Measurements from ENCODE around the gene ECPAS.
"Not testable (repeated sequence)": the region's sequence is repeated elsewhere in the genome, so short reads cannot be mapped to it uniquely, and the experiment has no call there.

The ECPAS gene

DNA sequence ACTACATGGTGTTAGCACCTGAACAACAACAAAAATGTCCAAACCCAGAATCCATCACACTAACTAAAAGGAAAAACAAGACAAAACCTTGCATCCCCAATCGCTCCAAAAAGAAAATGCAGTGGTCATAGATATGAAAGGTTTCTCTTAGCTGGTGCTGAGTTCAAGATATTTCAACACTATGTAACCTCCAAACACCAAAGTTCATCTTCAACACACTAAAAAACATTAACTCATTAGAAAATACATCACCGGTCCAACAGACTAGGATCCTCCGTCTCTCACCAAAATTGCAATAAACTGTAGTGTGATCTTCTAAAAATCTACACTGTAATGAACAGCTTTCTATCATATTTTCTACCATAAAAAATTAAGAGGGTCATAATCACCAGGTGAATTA lies 60.8 kb downstream of the ECPAS start:
- no peak for DNase-seq (ENCODE audit: low read depth)

GRCh38 chr9:111414406-111414805 lies 69.8 kb downstream of the ECPAS start:
- DNase-seq (ENCODE audit: low read depth), result no peak

- DNase-seq (ENCODE audit: low read depth), result no peak
Measured at GRCh38 chr9:111413996-111414395, 70.2 kb downstream of the ECPAS start.

DNA sequence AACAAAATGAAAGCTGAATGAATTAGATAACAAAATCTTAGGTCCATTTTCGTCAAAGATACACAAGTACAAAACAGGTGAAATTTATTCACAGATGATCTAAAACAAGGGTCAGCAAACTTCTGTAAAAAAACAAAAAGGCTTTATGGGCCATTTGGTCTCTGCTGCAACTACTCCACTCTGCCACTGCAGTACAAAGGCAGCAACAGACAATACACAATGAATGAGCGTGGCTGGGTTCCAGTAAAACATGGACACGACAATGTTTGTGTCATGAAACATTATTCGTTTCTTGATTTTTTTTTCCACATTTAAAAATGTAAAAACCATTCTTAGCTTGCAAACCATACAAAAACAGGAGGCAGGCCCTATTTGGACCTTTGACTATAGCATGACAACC lies 71.9 kb downstream of the ECPAS start:
- DNase-seq (ENCODE audit: low read depth), result no peak

GRCh38 chr9:111411266-111411665 lies 72.9 kb downstream of the ECPAS start:
- no peak for DNase-seq (ENCODE audit: low read depth)

- DNase-seq (ENCODE audit: low read depth), result no peak
Measured at GRCh38 chr9:111407813-111408212, 76.4 kb downstream of the ECPAS start.

DNA sequence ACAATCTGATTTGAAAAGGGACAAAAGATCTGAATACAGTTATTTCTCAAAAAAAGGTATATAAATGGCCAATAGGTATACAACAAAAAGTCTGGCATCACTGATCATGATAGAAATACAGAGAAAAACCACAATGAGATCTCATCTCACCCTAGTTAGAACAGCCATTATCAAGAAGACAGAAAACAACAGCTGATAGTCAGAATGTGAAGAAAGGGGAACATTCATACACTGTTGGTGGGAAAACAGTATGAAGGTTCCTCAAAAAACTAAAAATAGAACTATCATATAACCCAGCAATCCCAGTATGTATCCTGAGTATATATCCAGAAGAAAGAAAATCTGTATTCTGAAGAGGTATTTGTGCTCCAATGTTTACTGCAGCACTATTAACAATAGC lies 78.5 kb downstream of the ECPAS start:
- DNase-seq (ENCODE audit: low read depth), result no peak

DNA sequence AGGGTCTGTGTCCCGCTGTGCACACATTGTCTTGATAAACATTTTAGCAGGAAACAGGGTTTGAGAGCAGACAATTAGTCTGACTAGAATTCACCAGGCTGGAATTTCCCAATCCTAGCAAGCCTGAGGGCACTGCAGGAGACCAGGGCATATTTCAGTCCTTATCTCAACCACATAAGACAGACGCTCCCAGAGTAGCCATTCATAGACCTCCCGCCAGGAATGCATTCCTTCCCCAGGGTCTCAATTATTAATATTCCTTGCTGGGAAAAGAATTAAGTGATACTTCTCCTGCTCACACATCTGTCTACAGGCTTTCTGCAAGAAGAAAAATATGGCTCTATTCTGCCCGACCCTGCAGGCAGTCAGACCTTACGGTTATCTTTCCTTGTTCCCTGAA lies 82.7 kb downstream of the ECPAS start:
- not testable (repeated sequence) for DNase-seq (ENCODE audit: low read depth)

DNA sequence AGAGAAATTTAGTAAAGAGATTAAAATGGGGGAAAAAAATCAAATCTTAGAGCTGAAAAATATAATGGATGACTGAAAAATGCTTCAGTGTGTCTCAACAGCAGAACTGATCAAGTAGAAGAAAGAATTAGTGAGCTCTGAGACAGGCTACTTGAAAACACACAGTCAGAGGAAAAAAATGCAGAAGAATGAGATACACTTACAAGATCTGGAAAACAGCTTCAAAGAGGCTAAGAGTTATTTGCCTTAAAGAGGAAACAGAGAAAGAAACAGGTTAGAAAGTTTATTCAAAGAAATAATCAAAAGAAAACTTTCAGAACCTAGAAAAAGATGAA lies 83.7 kb downstream of the ECPAS start:
- no peak for DNase-seq (ENCODE audit: low read depth)

- no peak for DNase-seq (ENCODE audit: low read depth)
Measured at GRCh38 chr9:111399772-111400563, 84.2 kb downstream of the ECPAS start.

GRCh38 chr9:111399211-111399739 lies 84.9 kb downstream of the ECPAS start:
- no peak for DNase-seq (ENCODE audit: low read depth)

- DNase-seq (ENCODE audit: low read depth), result no peak
Measured at GRCh38 chr9:111393971-111394370, 90.2 kb downstream of the ECPAS start.

DNA sequence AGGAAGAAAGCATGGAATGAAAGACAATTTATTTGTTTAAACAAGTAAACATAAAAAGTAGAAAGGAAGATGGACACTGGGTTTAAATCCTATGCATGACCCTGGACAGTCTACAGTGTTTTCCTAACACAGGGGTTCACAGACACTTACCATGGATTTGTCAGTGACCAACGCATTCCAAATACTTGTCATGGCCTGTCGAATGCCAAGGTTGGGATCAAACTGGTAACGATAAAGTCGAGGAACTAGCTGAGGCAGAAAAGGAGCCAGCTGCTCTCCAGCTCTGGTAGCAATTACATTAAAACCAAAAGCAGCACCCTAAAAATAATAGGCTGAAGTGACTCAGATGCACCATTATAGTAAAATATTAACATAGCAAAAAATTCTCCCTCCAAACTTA lies 94.8 kb downstream of the ECPAS start:
- DNase-seq (ENCODE audit: low read depth), result no peak

DNA sequence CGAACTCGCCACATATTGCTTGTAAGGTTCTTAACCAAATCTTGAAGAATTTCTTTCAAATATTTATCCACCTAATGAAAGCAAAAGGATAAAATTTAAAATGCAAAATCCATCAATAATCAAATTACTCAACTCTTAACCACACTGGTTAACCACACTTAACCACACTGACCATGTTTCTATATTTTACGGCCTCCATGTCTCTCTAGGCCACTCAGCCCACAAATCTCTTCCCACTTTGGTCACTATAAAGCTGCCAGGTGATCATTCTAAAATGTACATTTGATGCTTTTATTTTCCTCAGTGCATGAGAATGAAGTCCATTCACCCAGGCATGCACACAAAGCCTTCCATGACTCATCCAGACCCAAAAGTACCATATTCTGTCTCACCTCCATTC lies 97.8 kb downstream of the ECPAS start:
- no peak for DNase-seq (ENCODE audit: low read depth)

GRCh38 chr9:111381006-111381405 lies 103.2 kb downstream of the ECPAS start:
- DNase-seq (ENCODE audit: low read depth), result no peak

GRCh38 chr9:111375817-111376564 lies 108.2 kb downstream of the ECPAS start:
- no peak for DNase-seq (ENCODE audit: low read depth)

DNA sequence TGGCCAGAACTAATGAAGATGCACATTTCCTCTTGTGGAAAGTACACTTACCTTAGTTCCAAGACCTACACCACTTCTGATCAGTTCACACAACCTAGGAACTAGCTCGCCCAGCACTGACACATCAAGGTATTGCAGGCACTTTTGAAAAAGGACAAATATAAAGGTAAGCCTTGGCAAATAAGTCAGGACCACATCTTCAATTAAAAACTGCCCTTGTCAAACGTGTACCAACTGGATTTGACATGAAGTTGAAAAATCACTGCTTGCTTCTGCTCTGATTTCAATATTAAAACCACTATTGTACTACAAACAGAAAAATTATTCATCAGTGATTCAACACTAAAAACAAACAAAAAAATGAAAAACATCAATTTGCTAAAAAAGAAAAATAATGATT lies 109.1 kb downstream of the ECPAS start:
- no peak for DNase-seq (ENCODE audit: low read depth)

DNA sequence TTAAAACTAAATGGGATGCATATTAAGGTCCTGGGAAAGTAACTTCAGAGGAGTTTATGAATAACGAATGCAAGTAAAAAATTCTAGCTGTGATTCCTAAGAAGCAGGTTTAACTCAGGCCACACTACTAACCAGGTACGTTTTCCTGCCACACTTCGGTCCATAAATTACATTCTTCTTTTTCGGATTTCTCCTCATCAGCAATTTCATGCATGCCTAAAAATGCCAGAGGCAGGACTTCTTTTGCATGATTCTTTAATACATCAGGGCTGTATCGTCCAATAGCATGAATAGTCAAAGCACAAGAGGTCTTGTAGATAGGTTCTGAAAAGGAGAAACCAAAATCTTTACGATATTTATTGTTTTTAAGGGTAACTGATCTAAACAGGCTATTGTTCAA lies 111.9 kb downstream of the ECPAS start:
- no peak for DNase-seq (ENCODE audit: low read depth)

DNA sequence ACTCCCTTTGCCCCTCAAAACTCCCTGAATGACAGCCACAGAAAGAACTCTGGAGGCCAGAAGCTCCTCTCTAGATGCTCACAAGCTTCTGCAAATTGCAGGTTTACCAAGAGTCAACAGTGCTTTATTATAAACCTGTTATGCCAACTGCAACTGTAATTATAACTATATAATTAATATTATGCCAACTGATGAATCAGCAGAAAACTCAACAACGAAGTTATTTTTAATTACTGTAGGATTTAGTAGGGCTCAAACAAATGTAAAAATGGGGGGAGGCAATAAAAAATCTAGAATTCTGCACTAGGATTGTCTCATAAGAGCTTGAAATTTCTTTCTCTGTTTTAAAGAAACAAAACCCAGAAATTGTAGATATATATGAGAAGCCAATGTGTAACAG lies 117.2 kb downstream of the ECPAS start:
- no peak for DNase-seq (ENCODE audit: low read depth)

DNA sequence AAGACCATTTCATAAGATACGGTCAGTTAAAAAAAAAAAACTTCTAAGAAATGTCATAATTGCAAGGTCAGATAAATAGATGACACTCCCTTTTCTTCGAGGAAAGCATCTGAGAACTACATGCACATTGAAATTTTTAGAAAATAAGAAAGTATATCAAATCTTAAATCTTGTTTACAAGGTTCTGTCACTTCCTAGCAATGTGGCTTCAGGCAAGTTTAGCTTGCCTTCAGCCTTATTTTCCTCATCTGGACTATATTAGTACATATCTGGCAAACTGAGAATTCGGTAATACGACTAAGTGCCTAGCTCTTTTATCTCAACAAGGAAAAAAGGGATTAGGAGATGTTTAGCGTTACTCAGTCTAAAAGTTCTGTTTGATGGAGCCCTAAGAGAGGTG lies 121.7 kb downstream of the ECPAS start:
- no peak for DNase-seq (ENCODE audit: low read depth)

GRCh38 chr9:111360881-111361280 lies 123.3 kb downstream of the ECPAS start:
- no peak for DNase-seq (ENCODE audit: low read depth)

GRCh38 chr9:111356481-111357244 lies 127.5 kb downstream of the ECPAS start:
- peak; percentile 75 for DNase-seq (ENCODE audit: low read depth)

DNA sequence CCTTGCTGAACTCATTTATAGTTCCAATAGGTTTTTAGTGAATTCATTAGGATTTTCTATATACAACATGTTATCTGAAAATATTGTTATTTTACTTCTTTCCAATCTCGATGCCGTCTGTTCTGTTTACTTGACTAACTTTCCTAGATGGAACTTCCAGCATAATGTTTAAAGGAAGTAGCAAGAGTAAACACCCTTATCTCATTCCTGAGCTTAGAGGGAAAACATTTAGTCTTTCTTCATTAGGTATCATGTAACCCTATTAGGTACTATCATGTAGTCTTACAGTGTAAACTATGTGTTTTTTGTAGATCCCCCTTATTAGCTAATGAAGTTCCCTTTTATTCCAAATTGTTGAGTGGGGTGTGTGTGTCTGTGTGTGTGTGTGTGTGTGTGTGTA lies 131.6 kb downstream of the ECPAS start:
- no peak for DNase-seq (ENCODE audit: low read depth)
